ENCODE results near the gene TAX1BP3. TPM values are rescaled to one million over a fixed set of nuclear protein-coding genes. Genes with fewer than 3 reads are reported as not detected.

The TAX1BP3 gene
- total and polyA plus RNA-seq, 8 donors: 52.7 to 267 (median 120) TPM

DNA sequence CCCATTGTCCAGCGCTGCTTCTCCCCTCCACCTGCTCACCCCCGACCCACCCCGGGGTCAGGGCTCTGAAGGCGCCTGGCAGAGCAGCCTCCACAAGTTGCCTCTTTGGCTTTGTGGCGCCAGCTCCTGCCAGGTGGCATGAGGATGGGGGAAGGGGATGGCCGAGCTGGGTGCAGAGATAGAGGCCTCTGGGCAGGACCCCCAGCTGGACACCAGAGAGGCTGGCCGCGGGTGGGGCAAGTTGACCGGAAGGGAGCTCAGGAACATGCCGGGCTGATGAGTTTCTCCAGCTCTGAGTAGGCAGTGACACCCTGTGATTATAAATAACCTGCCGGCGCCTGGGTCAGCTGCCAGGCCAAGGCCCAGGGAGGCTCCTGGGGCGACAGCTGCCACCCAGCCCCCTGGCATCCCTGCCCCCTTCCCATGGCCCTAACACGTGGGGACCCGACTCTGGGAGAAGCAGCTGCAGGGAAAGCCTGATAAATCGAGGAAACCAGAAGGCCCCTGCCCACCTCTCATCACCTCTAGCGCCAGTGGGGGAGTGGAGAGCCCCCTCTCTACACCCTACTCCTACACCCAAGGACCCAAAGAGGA is 26.8 kb upstream of the TAX1BP3 start:
- Histone ChIP-seq H3K9me3 (peaks cover 0 to 13% (median 10%) of the 10 kb centered on the region in 4 donors), H3K4me1 (peaks cover 16 to 27% (median 23%) of the 10 kb centered on the region in 4 donors), H3K27ac (peak overlapping the region in 1 of 5 donors; percentile 16), H3K4me3 (peak overlapping the region; percentile 44 to 69 (median 50)), H3K36me3 (no peaks in the 10 kb centered on the region), H3K27me3 (peaks cover 0 to 83% (median 32%) of the 10 kb centered on the region in 3 donors)
- no peak for DNase-seq
- intact Hi-C loops (cut with DNase I; ENCODE audit: low total_unique reads): no loop called here
- WGBS, 5 donors: 9 to 35% (median 12%) methylated on average over 8 to 17 of the region's 17 CpGs
- TF ChIP-seq POLR2AphosphoS5 (IDR thresholded peaks at IDR 0.05) (no peak), POLR2A (IDR thresholded peaks at IDR 0.05) (no peak), EP300 (IDR thresholded peaks at IDR 0.05) (no peak)
- TF ChIP-seq, protein P1, sequence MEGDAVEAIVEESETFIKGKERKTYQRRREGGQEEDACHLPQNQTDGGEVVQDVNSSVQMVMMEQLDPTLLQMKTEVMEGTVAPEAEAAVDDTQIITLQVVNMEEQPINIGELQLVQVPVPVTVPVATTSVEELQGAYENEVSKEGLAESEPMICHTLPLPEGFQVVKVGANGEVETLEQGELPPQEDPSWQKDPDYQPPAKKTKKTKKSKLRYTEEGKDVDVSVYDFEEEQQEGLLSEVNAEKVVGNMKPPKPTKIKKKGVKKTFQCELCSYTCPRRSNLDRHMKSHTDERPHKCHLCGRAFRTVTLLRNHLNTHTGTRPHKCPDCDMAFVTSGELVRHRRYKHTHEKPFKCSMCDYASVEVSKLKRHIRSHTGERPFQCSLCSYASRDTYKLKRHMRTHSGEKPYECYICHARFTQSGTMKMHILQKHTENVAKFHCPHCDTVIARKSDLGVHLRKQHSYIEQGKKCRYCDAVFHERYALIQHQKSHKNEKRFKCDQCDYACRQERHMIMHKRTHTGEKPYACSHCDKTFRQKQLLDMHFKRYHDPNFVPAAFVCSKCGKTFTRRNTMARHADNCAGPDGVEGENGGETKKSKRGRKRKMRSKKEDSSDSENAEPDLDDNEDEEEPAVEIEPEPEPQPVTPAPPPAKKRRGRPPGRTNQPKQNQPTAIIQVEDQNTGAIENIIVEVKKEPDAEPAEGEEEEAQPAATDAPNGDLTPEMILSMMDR (IDR thresholded peaks at IDR 0.05): no peak

DNA sequence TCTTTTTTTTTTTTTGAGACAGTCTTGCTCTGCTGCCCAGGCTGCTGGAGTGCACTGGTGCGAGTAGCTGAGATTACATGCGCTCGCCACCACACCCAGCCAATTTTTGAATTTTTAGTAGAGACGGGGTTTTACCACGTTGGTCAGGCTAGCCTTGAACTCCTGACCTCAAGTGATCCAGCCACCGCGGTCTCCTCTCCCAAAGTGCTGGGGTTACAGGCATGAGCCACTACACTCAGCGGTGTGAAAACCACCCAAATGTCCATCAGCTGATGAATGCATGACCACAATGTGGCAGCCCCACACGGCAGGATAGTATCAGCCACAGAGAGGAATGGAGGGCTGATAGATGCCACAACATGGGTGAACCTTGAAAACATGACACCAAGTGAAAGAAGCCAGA is 25.5 kb upstream of the TAX1BP3 start:
- 57 to 76% (median 68%) methylated on average over 9 of the region's 9 CpGs for WGBS, 5 donors
- intact Hi-C loops (cut with DNase I; ENCODE audit: low total_unique reads): no loop called here
- Histone ChIP-seq H3K9me3 (peaks cover 0 to 13% (median 10%) of the 10 kb centered on the region in 4 donors), H3K4me3 (no peak overlapping the region), H3K27me3 (peaks cover 0 to 95% (median 32%) of the 10 kb centered on the region in 3 donors), H3K4me1 (peaks cover 16 to 27% (median 23%) of the 10 kb centered on the region in 4 donors), H3K36me3 (peaks cover 0 to 3% (median 0%) of the 10 kb centered on the region in 4 donors), H3K27ac (no peak overlapping the region)
- no peak for DNase-seq
- TF ChIP-seq, protein P1 (IDR thresholded peaks at IDR 0.05): no peak
- no peak for TF ChIP-seq POLR2A (IDR thresholded peaks at IDR 0.05)
- no peak for TF ChIP-seq POLR2AphosphoS5 (IDR thresholded peaks at IDR 0.05)
- no peak for TF ChIP-seq EP300 (IDR thresholded peaks at IDR 0.05)

DNA sequence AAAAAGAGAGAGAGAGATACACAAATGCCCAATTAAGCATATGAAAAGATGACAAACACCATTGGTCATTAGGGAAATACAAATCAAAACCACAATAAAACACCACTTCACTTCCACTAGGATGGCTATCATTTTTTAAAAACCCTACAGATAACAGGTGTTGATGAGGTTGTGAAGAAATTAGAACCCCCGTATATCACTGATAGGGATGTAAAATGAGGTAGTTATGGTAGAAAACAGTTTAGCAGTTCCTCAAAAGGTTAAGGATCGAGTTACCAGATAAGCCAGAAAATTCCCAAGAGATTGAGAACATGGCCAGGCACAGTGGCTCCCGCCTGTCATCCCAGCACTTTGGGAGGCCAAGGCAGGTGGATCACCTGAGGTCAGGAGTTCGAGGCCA is 24.8 kb upstream of the TAX1BP3 start:
- Histone ChIP-seq H3K4me3 (no peak overlapping the region), H3K4me1 (peaks cover 16 to 27% (median 23%) of the 10 kb centered on the region in 4 donors), H3K27me3 (peaks cover 0 to 90% (median 32%) of the 10 kb centered on the region in 3 donors), H3K36me3 (peaks cover 0 to 3% (median 0%) of the 10 kb centered on the region in 4 donors), H3K27ac (no peak overlapping the region), H3K9me3 (peaks cover 0 to 8% (median 6%) of the 10 kb centered on the region in 4 donors)
- intact Hi-C loops (cut with DNase I; ENCODE audit: low total_unique reads): no loop called here
- DNase-seq: no peak
- 42 to 61% (median 50%) methylated on average over 4 of the region's 4 CpGs for WGBS, 5 donors
- TF ChIP-seq POLR2A (IDR thresholded peaks at IDR 0.05) (no peak), EP300 (IDR thresholded peaks at IDR 0.05) (no peak), POLR2AphosphoS5 (IDR thresholded peaks at IDR 0.05) (no peak)
- TF ChIP-seq, protein P1 (IDR thresholded peaks at IDR 0.05): no peak

DNA sequence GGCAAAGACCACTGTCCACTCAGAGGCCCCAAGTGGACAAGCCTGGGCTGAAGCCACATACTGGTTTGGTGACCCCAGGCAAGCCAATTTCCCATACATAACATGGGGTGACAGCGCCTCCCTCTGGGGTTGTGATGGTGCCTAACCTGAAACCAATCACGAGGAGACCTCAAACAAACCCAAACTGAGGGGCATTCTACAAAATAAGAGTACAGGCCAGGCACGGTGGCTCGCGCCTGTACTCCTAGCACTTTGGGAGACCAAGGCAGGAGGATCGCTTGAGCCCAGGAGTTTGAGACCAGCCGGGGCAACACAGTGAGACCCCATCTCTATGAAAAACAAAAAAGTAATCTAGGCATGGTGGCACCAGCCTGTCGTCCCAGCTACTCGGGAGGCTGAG is 24.0 kb upstream of the TAX1BP3 start:
- H3K4me3 ChIP-seq: no peak overlapping the region
- TF ChIP-seq, protein P1 (IDR thresholded peaks at IDR 0.05): no peak
- no peak for TF ChIP-seq EP300 (IDR thresholded peaks at IDR 0.05)
- no peak for TF ChIP-seq POLR2A (IDR thresholded peaks at IDR 0.05)
- no peak for TF ChIP-seq POLR2AphosphoS5 (IDR thresholded peaks at IDR 0.05)
- no peak overlapping the region for H3K27ac ChIP-seq
- peaks cover 0 to 84% (median 29%) of the 10 kb centered on the region in 3 donors for H3K27me3 ChIP-seq
- peaks cover 0 to 3% (median 0%) of the 10 kb centered on the region in 4 donors for H3K36me3 ChIP-seq
- 82 to 87% (median 85%) methylated on average over 9 of the region's 9 CpGs for WGBS, 5 donors
- no peak for DNase-seq
- peaks cover 0 to under 1% (median under 1%) of the 10 kb centered on the region in 4 donors for H3K9me3 ChIP-seq
- peaks cover 16 to 29% (median 24%) of the 10 kb centered on the region in 4 donors for H3K4me1 ChIP-seq
- intact Hi-C loops (cut with DNase I; ENCODE audit: low total_unique reads): no loop called here

All from stomach (tissue), 9 donors.